ENCODE results near the gene CXCL1. TPM values are rescaled to one million over a fixed set of nuclear protein-coding genes. Genes with fewer than 3 reads are reported as not detected.

CXCL1 gene
- total RNA-seq, 2 donors from 2014 or later, result 17.1 to 52.7 TPM

- Histone ChIP-seq H3K36me3 (replicated peaks in 1 of 2; ENCODE audit: insufficient read depth in 1 of 2, low read depth in 2 of 2) (no peaks in the 10 kb centered on the region), H3K4me1 (peaks cover 5% of the 10 kb centered on the region), H3K27ac (no peak overlapping the region), H3K4me3 (no peak overlapping the region), H3K9me3 (no peaks in the 10 kb centered on the region), H3K27me3 (no peaks in the 10 kb centered on the region)
- ATAC-seq, result no peak
- TF ChIP-seq POLR2A (IDR thresholded peaks at IDR 0.05) (no peak), CTCF (IDR thresholded peaks at IDR 0.05) (no peak)
- WGBS, 2 donors, result 60 to 61% methylated on average over 3 of the region's 3 CpGs
- intact Hi-C loops (cut with DNase I), result no loop called here
- DNase-seq, result no peak
Observed at GRCh38 chr4:73844345-73844744, 24.8 kb upstream of the CXCL1 start.

GRCh38 chr4:73844806-73845205 is 24.4 kb upstream of the CXCL1 start:
- Histone ChIP-seq H3K27me3 (no peaks in the 10 kb centered on the region), H3K27ac (no peak overlapping the region), H3K4me1 (peaks cover under 1% of the 10 kb centered on the region), H3K9me3 (no peaks in the 10 kb centered on the region), H3K36me3 (replicated peaks in 1 of 2; ENCODE audit: insufficient read depth in 1 of 2, low read depth in 2 of 2) (no peaks in the 10 kb centered on the region), H3K4me3 (no peak overlapping the region)
- intact Hi-C loops (cut with DNase I), result no loop called here
- DNase-seq (no peak), ATAC-seq (no peak)
- TF ChIP-seq POLR2A (IDR thresholded peaks at IDR 0.05), result no peak
- TF ChIP-seq CTCF (IDR thresholded peaks at IDR 0.05), result no peak
- WGBS, 2 donors, result 60 to 61% methylated on average over 2 of the region's 2 CpGs

GRCh38 chr4:73847526-73848182 is 21.5 kb upstream of the CXCL1 start:
- H3K27me3 ChIP-seq, result no peaks in the 10 kb centered on the region
- H3K4me1 ChIP-seq, result no peaks in the 10 kb centered on the region
- DNase-seq, result no peak
- no peaks in the 10 kb centered on the region for H3K36me3 ChIP-seq (replicated peaks in 1 of 2; ENCODE audit: insufficient read depth in 1 of 2, low read depth in 2 of 2)
- TF ChIP-seq CTCF (IDR thresholded peaks at IDR 0.05) (no peak), POLR2A (IDR thresholded peaks at IDR 0.05) (no peak)
- intact Hi-C loops (cut with DNase I), result no loop called here
- ATAC-seq, result no peak
- no peak overlapping the region for H3K4me3 ChIP-seq
- WGBS, 2 donors, result 82 to 86% methylated on average over 3 of the region's 3 CpGs
- no peaks in the 10 kb centered on the region for H3K9me3 ChIP-seq
- H3K27ac ChIP-seq, result no peak overlapping the region

- ATAC-seq, result no peak
- DNase-seq, result no peak
- Histone ChIP-seq H3K4me3 (no peak overlapping the region), H3K27ac (no peak overlapping the region), H3K36me3 (replicated peaks in 1 of 2; ENCODE audit: insufficient read depth in 1 of 2, low read depth in 2 of 2) (no peaks in the 10 kb centered on the region), H3K27me3 (no peaks in the 10 kb centered on the region), H3K4me1 (peaks cover 3% of the 10 kb centered on the region), H3K9me3 (no peaks in the 10 kb centered on the region)
- no peak for TF ChIP-seq CTCF (IDR thresholded peaks at IDR 0.05)
- no peak for TF ChIP-seq POLR2A (IDR thresholded peaks at IDR 0.05)
- WGBS, 2 donors, result 70 to 91% methylated on average over 1 of the region's 1 CpG
- intact Hi-C loops (cut with DNase I), result no loop called here
Observed at GRCh38 chr4:73848183-73848777, 20.9 kb upstream of the CXCL1 start.

All from body of pancreas (tissue), 4 donors.